Measurements from ENCODE around the gene FBLN1. TPM values are rescaled to one million over a fixed set of nuclear protein-coding genes. Genes with fewer than 3 reads are reported as not detected.

FBLN1 gene
- total and polyA plus RNA-seq, 2 donors (not counting 1 experiment from before 2014, with no cell fraction given), result not detected

- CTCF ChIA-PET, result no interaction called here
- Histone ChIP-seq H3K36me3 (replicated peaks in 1 of 2; ENCODE audit: control extremely low read depth in 1 of 2, control insufficient read depth in 1 of 2, extremely low read depth in 1 of 2, insufficient read depth in 2 of 2, low read length in 1 of 2) (no peaks in the 10 kb centered on the region), H3K27me3 (replicated peaks in 1 of 4; ENCODE audit: control extremely low read depth in 1 of 4, control insufficient read depth in 3 of 4, insufficient read depth in 4 of 4, low read length in 3 of 4) (no peaks in the 10 kb centered on the region), H3K4me3 (ENCODE audit: control extremely low read depth in 1 of 5, extremely low read depth in 1 of 5, insufficient read depth in 1 of 5, low read depth in 2 of 5, low read length in 4 of 5) (no peak overlapping the region), H4K20me1 (ENCODE audit: control insufficient read depth, insufficient read depth, low read length, poor library complexity, severe bottlenecking) (no peaks in the 10 kb centered on the region), H3K4me2 (replicated peaks; ENCODE audit: low read depth, low read length, poor library complexity, severe bottlenecking) (no peak overlapping the region), H3K79me2 (ENCODE audit: control insufficient read depth, insufficient read depth, low read length) (no peaks in the 10 kb centered on the region), H3K9ac (ENCODE audit: low read length) (no peak overlapping the region), H3K4me1 (ENCODE audit: control insufficient read depth in 2 of 2, insufficient read depth in 2 of 2, low read length in 2 of 2) (no peaks in the 10 kb centered on the region), H3K27ac (ENCODE audit: low read length in 2 of 2) (no peak overlapping the region), H3K9me3 (ENCODE audit: control extremely low read depth in 1 of 3, control insufficient read depth in 2 of 3, insufficient read depth in 1 of 3, low read length in 2 of 3) (no peaks in the 10 kb centered on the region), H2AFZ (ENCODE audit: insufficient read depth, low read depth, low read length, poor library complexity, severe bottlenecking) (no peak overlapping the region)
- no peak overlapping the region for H3K27ac Mint-ChIP-seq
- ATAC-seq (ENCODE audit: low read depth) (no peak), DNase-seq (no peak)
- WGBS (ENCODE audit: insufficient coverage), result 80% methylated on average over 13 of the region's 15 CpGs
- no peaks in the 10 kb centered on the region for H3K9me3 Mint-ChIP-seq (ENCODE audit: insufficient read depth)
- no peaks in the 10 kb centered on the region for H3K4me1 Mint-ChIP-seq
- TF ChIP-seq CTCF (IDR thresholded peaks at IDR 0.05) (no peak), EZH2 (IDR thresholded peaks at IDR 0.05; ENCODE audit: borderline replicate concordance, insufficient read depth, low read depth, low read length, poor library complexity, severe bottlenecking) (no peak)
- intact Hi-C loops (cut with micrococcal nuclease), result no loop called here
- H3K4me3 Mint-ChIP-seq, result no peak overlapping the region
- POLR2A ChIA-PET, result no interaction called here
- H3K27me3 Mint-ChIP-seq, result peaks cover 10% of the 10 kb centered on the region
Observed at GRCh38 chr22:45537734-45538181, 35.1 kb downstream of the FBLN1 start.

GRCh38 chr22:45538281-45538680 lies 35.6 kb downstream of the FBLN1 start:
- H3K27ac Mint-ChIP-seq, result no peak overlapping the region
- 97% methylated on average over 3 of the region's 4 CpGs for WGBS (ENCODE audit: insufficient coverage)
- ATAC-seq (ENCODE audit: low read depth) (no peak), DNase-seq (no peak)
- no peaks in the 10 kb centered on the region for H3K9me3 ChIP-seq (ENCODE audit: control extremely low read depth in 1 of 3, control insufficient read depth in 2 of 3, insufficient read depth in 1 of 3, low read length in 2 of 3)
- no peaks in the 10 kb centered on the region for H3K27me3 ChIP-seq (replicated peaks in 1 of 4; ENCODE audit: control extremely low read depth in 1 of 4, control insufficient read depth in 3 of 4, insufficient read depth in 4 of 4, low read length in 3 of 4)
- no peak overlapping the region for H3K4me3 Mint-ChIP-seq
- no peaks in the 10 kb centered on the region for H3K79me2 ChIP-seq (ENCODE audit: control insufficient read depth, insufficient read depth, low read length)
- ChIA-PET POLR2A (no interaction called here), CTCF (no interaction called here)
- peaks cover 0 to 3% of the 10 kb centered on the region in 2 donors for H3K4me1 ChIP-seq (ENCODE audit: control insufficient read depth in 2 of 2, insufficient read depth in 2 of 2, low read length in 2 of 2)
- no peak for TF ChIP-seq EZH2 (IDR thresholded peaks at IDR 0.05; ENCODE audit: borderline replicate concordance, insufficient read depth, low read depth, low read length, poor library complexity, severe bottlenecking)
- H3K36me3 ChIP-seq (replicated peaks in 1 of 2; ENCODE audit: control extremely low read depth in 1 of 2, control insufficient read depth in 1 of 2, extremely low read depth in 1 of 2, insufficient read depth in 2 of 2, low read length in 1 of 2), result no peaks in the 10 kb centered on the region
- intact Hi-C loops (cut with micrococcal nuclease), result no loop called here
- no peaks in the 10 kb centered on the region for H3K9me3 Mint-ChIP-seq (ENCODE audit: insufficient read depth)
- no peak overlapping the region for H3K4me3 ChIP-seq (ENCODE audit: control extremely low read depth in 1 of 5, extremely low read depth in 1 of 5, insufficient read depth in 1 of 5, low read depth in 2 of 5, low read length in 4 of 5)
- peaks cover 3% of the 10 kb centered on the region for H3K4me1 Mint-ChIP-seq
- H4K20me1 ChIP-seq (ENCODE audit: control insufficient read depth, insufficient read depth, low read length, poor library complexity, severe bottlenecking), result no peaks in the 10 kb centered on the region
- no peak overlapping the region for H3K4me2 ChIP-seq (replicated peaks; ENCODE audit: low read depth, low read length, poor library complexity, severe bottlenecking)
- peaks cover 10% of the 10 kb centered on the region for H3K27me3 Mint-ChIP-seq
- H3K9ac ChIP-seq (ENCODE audit: low read length), result no peak overlapping the region
- no peak overlapping the region for H3K27ac ChIP-seq (ENCODE audit: low read length in 2 of 2)
- no peak overlapping the region for H2AFZ ChIP-seq (ENCODE audit: insufficient read depth, low read depth, low read length, poor library complexity, severe bottlenecking)

Data from B cell (primary cell).